Subcutaneous abdominal adipose tissue (tissue), 5 donors: ENCODE measurements around the gene COL4A2.
"Not testable (repeated sequence)": the region's sequence is repeated elsewhere in the genome, so short reads cannot be mapped to it uniquely, and the experiment has no call there.

Experiments
- H3K27ac ChIP-seq: one replicate; pipeline ENCODE4 v1.7.0; 2013; ENCODE audit warnings: low read depth, mild to moderate bottlenecking, inconsistent platforms, low read length, moderate library complexity
- H3K27me3 ChIP-seq, 5 donors: one replicate each; pipeline ENCODE4 v1.7.0; 2013; ENCODE audit warnings: low read length in 5 of 5, inconsistent platforms in 1 of 5; ENCODE audit not compliant: control insufficient read depth in 5 of 5, insufficient read depth in 4 of 5
- H3K36me3 ChIP-seq, 5 donors: one replicate each; pipeline ENCODE4 v1.7.0; 2013; ENCODE audit warnings: low read length in 5 of 5; ENCODE audit not compliant: control insufficient read depth in 5 of 5, insufficient read depth in 5 of 5
- H3K4me1 ChIP-seq, 5 donors: one replicate each; pipeline ENCODE4 v1.7.0; 2013; ENCODE audit warnings: low read length in 5 of 5, mild to moderate bottlenecking in 3 of 5, moderate library complexity in 1 of 5; ENCODE audit not compliant: control insufficient read depth in 5 of 5, insufficient read depth in 5 of 5
- H3K4me3 ChIP-seq, 5 donors: one replicate each; pipeline ENCODE4 v1.7.0; 2013; ENCODE audit warnings: low read length in 5 of 5, low read depth in 1 of 5
- H3K9ac ChIP-seq, 5 donors: one replicate each; pipeline ENCODE4 v1.7.0; 2013; ENCODE audit warnings: low read length in 5 of 5, mild to moderate bottlenecking in 4 of 5, moderate library complexity in 3 of 5
- H3K9me3 ChIP-seq, 5 donors: one replicate each; pipeline ENCODE4 v1.7.0; 2013; ENCODE audit warnings: low read length in 5 of 5; ENCODE audit not compliant: control insufficient read depth in 5 of 5
- donor health status: healthy.
- donor health status: healthy.
- donor health status: healthy.
- donor health status: healthy.
- donor health status: healthy.

COL4A2 gene

GRCh38 chr13:110480161-110480560 is 173.1 kb downstream of the COL4A2 start:
- Histone ChIP-seq H3K9me3 (no peaks in the 10 kb centered on the region), H3K27ac (no peak overlapping the region), H3K4me3 (no peak overlapping the region), H3K27me3 (no peaks in the 10 kb centered on the region), H3K4me1 (peaks cover 0 to 30% (median 21%) of the 10 kb centered on the region in 5 donors), H3K36me3 (peaks cover 9 to 91% (median 84%) of the 10 kb centered on the region in 5 donors), H3K9ac (no peak overlapping the region)

DNA sequence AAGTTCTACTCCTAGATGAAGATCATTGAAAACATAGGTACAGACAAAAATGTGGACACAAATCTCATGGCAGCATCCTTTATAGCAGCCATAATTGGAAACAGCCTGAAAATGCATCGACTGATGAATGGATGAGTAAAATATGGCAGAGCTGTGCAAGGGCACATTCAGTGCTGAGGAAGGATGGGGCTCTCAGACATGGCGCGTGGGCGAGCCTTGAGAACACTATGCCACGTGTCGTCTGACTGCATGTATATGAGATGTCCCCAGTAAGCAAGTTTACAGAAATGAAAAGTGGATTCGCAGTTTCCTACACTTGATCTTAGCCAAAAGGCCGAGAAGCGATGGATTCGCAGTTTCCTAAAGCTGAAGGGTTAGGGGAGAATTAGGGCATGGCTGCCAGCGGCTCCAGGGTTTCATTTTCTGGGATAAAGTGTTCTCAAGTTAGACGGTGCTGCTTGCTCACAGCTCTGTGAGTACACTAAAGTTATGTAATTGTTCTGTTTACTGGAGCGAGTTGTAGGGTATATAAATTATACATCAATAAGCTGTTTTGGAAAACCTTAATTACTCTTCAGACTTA is 176.4 kb downstream of the COL4A2 start:
- no peak overlapping the region for H3K9ac ChIP-seq
- H3K4me3 ChIP-seq: no peak overlapping the region
- no peaks in the 10 kb centered on the region for H3K27me3 ChIP-seq
- H3K4me1 ChIP-seq: peaks cover 0 to 16% (median 12%) of the 10 kb centered on the region in 5 donors
- H3K9me3 ChIP-seq: no peaks in the 10 kb centered on the region
- H3K36me3 ChIP-seq: peaks cover 15 to 94% (median 87%) of the 10 kb centered on the region in 5 donors
- no peak overlapping the region for H3K27ac ChIP-seq

DNA sequence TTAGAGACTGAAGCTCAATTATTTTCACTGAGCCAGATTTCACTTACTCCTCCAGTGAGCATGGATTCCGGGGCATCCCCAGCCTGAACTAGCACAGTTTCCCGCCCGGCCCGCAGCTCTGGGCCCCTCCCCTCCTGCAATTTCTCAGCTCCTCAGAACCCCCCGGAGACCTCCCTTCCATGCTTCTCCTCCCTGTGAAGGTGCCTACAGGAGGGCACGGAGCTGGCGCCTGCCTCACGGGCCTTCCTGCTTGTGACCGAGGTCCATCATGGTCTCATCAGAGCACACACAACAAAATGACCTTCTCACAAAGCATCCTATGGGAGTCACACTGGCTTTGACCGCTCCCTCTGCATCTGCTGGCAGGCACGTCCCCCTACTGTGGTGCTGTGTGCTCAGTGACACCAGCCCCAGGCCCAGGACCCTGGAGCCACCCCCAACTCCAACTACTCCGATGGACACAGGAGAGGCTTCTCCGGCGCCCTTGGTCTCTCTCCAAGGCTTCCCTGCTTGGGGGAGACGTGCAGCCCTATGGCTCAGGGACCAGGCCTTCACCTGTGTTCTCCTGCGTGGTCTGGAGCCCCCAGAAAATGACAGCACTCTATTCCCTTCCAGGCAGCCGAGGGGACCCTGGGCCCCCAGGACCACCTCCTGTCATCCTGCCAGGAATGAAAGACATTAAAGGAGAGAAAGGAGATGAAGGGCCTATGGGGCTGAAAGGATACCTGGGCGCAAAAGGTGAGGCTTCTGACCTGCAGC is 177.4 kb downstream of the COL4A2 start:
- no peak overlapping the region for H3K9ac ChIP-seq
- H3K4me1 ChIP-seq: peaks cover 0 to 6% (median 3%) of the 10 kb centered on the region in 5 donors
- H3K27ac ChIP-seq: no peak overlapping the region
- no peaks in the 10 kb centered on the region for H3K27me3 ChIP-seq
- H3K36me3 ChIP-seq: peaks cover 15 to 94% (median 88%) of the 10 kb centered on the region in 5 donors
- H3K4me3 ChIP-seq: no peak overlapping the region
- no peaks in the 10 kb centered on the region for H3K9me3 ChIP-seq

DNA sequence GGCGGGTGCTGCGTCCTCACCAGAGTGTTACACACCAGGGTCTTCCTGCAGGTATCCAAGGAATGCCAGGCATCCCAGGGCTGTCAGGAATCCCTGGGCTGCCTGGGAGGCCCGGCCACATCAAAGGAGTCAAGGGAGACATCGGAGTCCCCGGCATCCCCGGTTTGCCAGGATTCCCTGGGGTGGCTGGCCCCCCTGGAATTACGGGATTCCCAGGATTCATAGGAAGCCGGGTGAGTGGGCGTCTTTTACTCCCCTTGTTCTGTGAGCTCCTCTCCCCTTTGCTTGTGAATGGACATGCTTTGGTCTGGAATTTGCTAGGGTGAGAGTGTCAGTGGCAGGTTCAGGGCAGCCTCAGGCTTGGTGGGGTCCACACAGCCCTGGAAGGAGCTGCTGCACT is 178.5 kb downstream of the COL4A2 start:
- Histone ChIP-seq H3K9me3 (no peaks in the 10 kb centered on the region), H3K9ac (no peak overlapping the region), H3K36me3 (peaks cover 15 to 95% (median 89%) of the 10 kb centered on the region in 5 donors), H3K27me3 (no peaks in the 10 kb centered on the region), H3K4me3 (no peak overlapping the region), H3K27ac (no peak overlapping the region), H3K4me1 (no peaks in the 10 kb centered on the region)

GRCh38 chr13:110486061-110486715 is 179.1 kb downstream of the COL4A2 start:
- peaks cover 15 to 95% (median 90%) of the 10 kb centered on the region in 5 donors for H3K36me3 ChIP-seq
- no peak overlapping the region for H3K9ac ChIP-seq
- no peaks in the 10 kb centered on the region for H3K9me3 ChIP-seq
- no peak overlapping the region for H3K27ac ChIP-seq
- H3K27me3 ChIP-seq: no peaks in the 10 kb centered on the region
- H3K4me1 ChIP-seq: no peaks in the 10 kb centered on the region
- H3K4me3 ChIP-seq: no peak overlapping the region

- not testable (repeated sequence) for H3K4me1 ChIP-seq, H3K9ac ChIP-seq, H3K27ac ChIP-seq, H3K27me3 ChIP-seq, H3K9me3 ChIP-seq, H3K4me3 ChIP-seq
- peaks cover 15 to 95% (median 91%) of the 10 kb centered on the region in 5 donors for H3K36me3 ChIP-seq
Measured at GRCh38 chr13:110486880-110487279, 179.8 kb downstream of the COL4A2 start.

GRCh38 chr13:110490009-110490770 is 183.1 kb downstream of the COL4A2 start:
- Histone ChIP-seq H3K27ac (no peak overlapping the region), H3K4me1 (no peaks in the 10 kb centered on the region), H3K27me3 (no peaks in the 10 kb centered on the region), H3K9ac (no peak overlapping the region), H3K9me3 (no peaks in the 10 kb centered on the region), H3K36me3 (peaks cover 9 to 95% (median 90%) of the 10 kb centered on the region in 5 donors), H3K4me3 (no peak overlapping the region)

GRCh38 chr13:110491869-110492678 is 185.0 kb downstream of the COL4A2 start:
- H3K27ac ChIP-seq: no peak overlapping the region

More at GRCh38 chr13:110491869-110492678, 185.0 kb downstream of the COL4A2 start:
- Histone ChIP-seq H3K36me3 (peaks cover 9 to 97% (median 94%) of the 10 kb centered on the region in 5 donors), H3K27me3 (no peaks in the 10 kb centered on the region), H3K4me1 (no peaks in the 10 kb centered on the region), H3K9ac (no peak overlapping the region), H3K4me3 (no peak overlapping the region), H3K9me3 (no peaks in the 10 kb centered on the region)
